Stimulated activated naive CD8-positive, alpha-beta T cell treated with anti-CD3 and anti-CD28 coated beads, Interleukin-15, amount 100 ng/mL, for 72 hours (primary cell): ENCODE data around the gene INPP5D.
A peak's percentile ranks its signal among the peaks of the same experiment; 100 is the strongest.

ENCODE experiments used
- ATAC-seq: fragments of 150-1000 bp; cut with Tn5 transposase; 2 replicates; pipeline ENCODE4 v1.10.0; 2021; ENCODE audit warnings: mild to moderate bottlenecking, moderate library complexity
- DNase-seq, 2 donors: peaks; one replicate each; pipeline ENCODE4 v3.0.0; 2021 to 2022
- H3K27ac Mint-ChIP-seq, 2 donors: one replicate each; pipeline ENCODE4 v1.8.0; 2022; ENCODE audit warnings: mild to moderate bottlenecking in 2 of 2, mixed read lengths in 2 of 2, moderate library complexity in 2 of 2
- H3K27me3 Mint-ChIP-seq: one replicate; pipeline ENCODE4 v1.8.0; 2022; ENCODE audit warnings: mixed read lengths
- H3K4me1 Mint-ChIP-seq: one replicate; pipeline ENCODE4 v1.8.0; 2022; ENCODE audit warnings: mild to moderate bottlenecking, mixed read lengths
- H3K4me3 Mint-ChIP-seq, 2 donors: one replicate each; pipeline ENCODE4 v1.8.0; 2022; ENCODE audit warnings: mild to moderate bottlenecking in 2 of 2, mixed read lengths in 2 of 2, moderate library complexity in 1 of 2
- H3K9me3 Mint-ChIP-seq, 2 donors: one replicate each; pipeline ENCODE4 v1.8.0; 2022; ENCODE audit warnings: mixed read lengths in 2 of 2

INPP5D gene

GRCh38 chr2:233101141-233101540 is 41.0 kb downstream of the INPP5D start:
- ATAC-seq (no peak), DNase-seq (no peak)
- Mint-ChIP-seq H3K9me3 (peaks cover 10 to 16% of the 10 kb centered on the region in 2 donors), H3K27me3 (no peaks in the 10 kb centered on the region), H3K27ac (peak overlapping the region in 1 of 2 donors; percentile 93), H3K4me3 (peak overlapping the region; percentile 75 to 86), H3K4me1 (peaks cover 82% of the 10 kb centered on the region)

GRCh38 chr2:233101816-233102215 is 41.7 kb downstream of the INPP5D start:
- no peak for DNase-seq
- Mint-ChIP-seq H3K4me3 (no peak overlapping the region), H3K9me3 (peaks cover 10 to 16% of the 10 kb centered on the region in 2 donors), H3K4me1 (peaks cover 88% of the 10 kb centered on the region), H3K27ac (no peak overlapping the region), H3K27me3 (no peaks in the 10 kb centered on the region)
- ATAC-seq = no peak

DNA sequence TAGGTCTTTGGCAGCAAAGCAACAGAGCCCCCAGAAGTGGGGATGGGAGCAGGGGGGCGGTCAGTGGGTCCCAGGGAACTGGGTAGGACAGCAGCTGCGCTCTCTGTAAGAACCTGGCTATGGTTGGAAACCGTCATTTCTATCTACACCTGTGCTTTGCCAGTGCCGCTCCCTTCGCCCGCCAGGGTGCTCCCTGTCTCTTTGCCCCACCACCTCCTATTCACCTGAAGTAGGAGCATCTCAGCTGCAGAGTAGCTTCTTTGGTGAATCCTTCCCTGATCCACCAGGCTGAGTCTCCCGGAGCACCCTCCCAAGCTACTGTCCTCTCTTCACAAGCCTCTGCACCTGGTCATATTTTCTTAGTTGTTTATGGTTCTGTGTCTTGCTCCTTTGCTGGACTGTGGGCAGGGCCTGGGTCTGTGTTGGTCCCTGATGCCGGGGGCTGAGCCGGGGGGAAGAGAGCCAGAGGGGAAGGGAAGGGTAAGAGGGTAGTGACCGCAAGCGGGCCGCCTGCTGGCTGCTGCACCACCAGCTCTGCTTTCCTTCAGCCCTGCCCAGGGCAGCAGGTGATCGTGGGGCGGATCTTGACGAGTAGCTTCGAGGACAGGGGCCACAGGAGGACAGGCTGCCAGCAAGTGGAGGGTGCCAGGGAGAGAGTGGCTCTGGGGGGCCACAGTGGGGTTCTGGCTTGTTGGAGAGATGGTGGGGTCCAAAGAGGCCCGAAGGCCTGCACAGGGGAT is 45.2 kb downstream of the INPP5D start:
- Mint-ChIP-seq H3K27ac (no peak overlapping the region), H3K27me3 (no peaks in the 10 kb centered on the region), H3K4me1 (peaks cover 82% of the 10 kb centered on the region), H3K9me3 (peaks cover 7 to 10% of the 10 kb centered on the region in 2 donors), H3K4me3 (no peak overlapping the region)
- ATAC-seq (no peak), DNase-seq (no peak)

DNA sequence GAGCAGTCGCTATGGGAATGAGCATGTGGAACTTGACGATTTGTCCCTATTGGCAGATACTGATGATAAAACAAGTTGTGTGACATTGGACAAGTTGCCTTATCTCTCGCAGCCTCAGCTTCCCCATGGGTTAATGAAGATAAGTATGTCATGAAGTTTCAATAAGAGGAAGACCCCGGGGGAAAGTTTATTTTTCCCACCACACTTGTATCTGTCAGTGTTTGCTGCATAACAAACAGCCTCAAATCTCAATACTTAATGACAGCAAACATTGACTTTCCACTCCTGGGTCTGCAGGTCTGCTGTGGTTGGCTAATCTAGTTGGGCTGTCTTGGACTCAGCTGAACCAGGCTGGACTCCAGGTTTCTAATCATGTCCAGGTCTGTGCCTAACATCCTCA is 45.8 kb downstream of the INPP5D start:
- Mint-ChIP-seq H3K4me3 (no peak overlapping the region), H3K27me3 (no peaks in the 10 kb centered on the region), H3K9me3 (peaks cover 7 to 10% of the 10 kb centered on the region in 2 donors), H3K4me1 (peaks cover 76% of the 10 kb centered on the region), H3K27ac (no peak overlapping the region)
- no peak for DNase-seq
- no peak for ATAC-seq

- no peak for DNase-seq
- peak overlapping the region in 1 of 2 donors; percentile 40 for H3K27ac Mint-ChIP-seq
- peaks cover 7 to 10% of the 10 kb centered on the region in 2 donors for H3K9me3 Mint-ChIP-seq
- peaks cover 73% of the 10 kb centered on the region for H3K4me1 Mint-ChIP-seq
- H3K4me3 Mint-ChIP-seq = no peak overlapping the region
- no peak for ATAC-seq
- no peaks in the 10 kb centered on the region for H3K27me3 Mint-ChIP-seq
Observed at GRCh38 chr2:233107011-233107410, 46.9 kb downstream of the INPP5D start.

DNA sequence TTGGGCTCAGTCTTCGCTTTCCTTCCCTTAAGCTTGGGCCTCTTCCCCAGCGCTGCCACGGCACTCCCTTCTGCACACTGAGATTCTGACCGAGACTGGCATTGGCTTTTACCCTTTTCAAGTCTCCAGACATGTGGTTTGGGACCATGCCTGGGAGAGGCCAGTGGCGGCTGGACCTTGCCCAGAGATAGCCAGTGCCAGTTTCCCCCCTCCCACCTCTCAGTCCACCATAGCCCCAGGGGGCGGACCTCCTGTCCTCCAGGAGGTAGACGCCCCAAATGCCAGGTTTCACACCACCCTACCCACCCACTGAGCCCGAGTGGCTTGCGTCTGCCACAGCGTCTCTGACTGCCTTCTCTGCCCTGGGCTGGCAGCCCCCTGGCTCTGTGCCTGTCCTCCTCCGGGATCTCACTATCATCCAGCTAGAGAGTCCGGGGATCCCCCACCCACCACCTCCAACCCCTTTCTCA is 47.7 kb downstream of the INPP5D start:
- DNase-seq (no peak), ATAC-seq (peak; percentile 47)
- H3K27ac Mint-ChIP-seq = no peak overlapping the region
- peaks cover 7 to 10% of the 10 kb centered on the region in 2 donors for H3K9me3 Mint-ChIP-seq
- H3K4me3 Mint-ChIP-seq = no peak overlapping the region
- no peaks in the 10 kb centered on the region for H3K27me3 Mint-ChIP-seq
- H3K4me1 Mint-ChIP-seq = peaks cover 72% of the 10 kb centered on the region

GRCh38 chr2:233108611-233109490 is 48.7 kb downstream of the INPP5D start:
- H3K27me3 Mint-ChIP-seq = no peaks in the 10 kb centered on the region
- H3K27ac Mint-ChIP-seq = peak overlapping the region; percentile 35 to 83
- DNase-seq (no peak), ATAC-seq (peak; percentile 71)
- no peak overlapping the region for H3K4me3 Mint-ChIP-seq
- peaks cover 7 to 10% of the 10 kb centered on the region in 2 donors for H3K9me3 Mint-ChIP-seq
- peaks cover 77% of the 10 kb centered on the region for H3K4me1 Mint-ChIP-seq

DNA sequence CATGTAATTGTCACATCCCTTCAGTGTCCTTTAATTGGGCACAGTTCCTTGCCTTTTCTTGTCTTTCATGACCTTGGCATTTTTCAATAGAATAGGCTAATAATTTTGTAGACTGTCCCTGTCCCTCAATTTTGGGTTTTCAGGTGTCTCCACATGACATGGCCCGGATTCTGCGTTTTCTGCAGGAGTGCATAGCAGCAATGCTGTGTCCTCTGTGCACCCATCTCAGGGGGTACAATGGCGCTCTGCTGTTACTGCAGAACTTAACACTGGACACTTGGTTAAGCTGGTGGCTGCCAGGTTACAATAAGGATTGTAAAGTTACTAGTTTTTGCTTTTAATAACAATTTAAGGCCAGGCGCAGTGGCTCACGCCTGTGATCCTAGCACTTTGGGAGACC is 51.3 kb downstream of the INPP5D start:
- H3K4me3 Mint-ChIP-seq = no peak overlapping the region
- ATAC-seq = no peak
- H3K27me3 Mint-ChIP-seq = no peaks in the 10 kb centered on the region
- no peaks in the 10 kb centered on the region for H3K9me3 Mint-ChIP-seq
- H3K4me1 Mint-ChIP-seq = peaks cover 78% of the 10 kb centered on the region
- no peak for DNase-seq
- no peak overlapping the region for H3K27ac Mint-ChIP-seq

GRCh38 chr2:233112329-233112728 is 52.2 kb downstream of the INPP5D start:
- H3K4me1 Mint-ChIP-seq = peaks cover 78% of the 10 kb centered on the region
- no peak overlapping the region for H3K4me3 Mint-ChIP-seq
- no peak overlapping the region for H3K27ac Mint-ChIP-seq

GRCh38 chr2:233112776-233113452 is 52.8 kb downstream of the INPP5D start:
- no peaks in the 10 kb centered on the region for H3K27me3 Mint-ChIP-seq
- DNase-seq (no peak), ATAC-seq (no peak)
- no peaks in the 10 kb centered on the region for H3K9me3 Mint-ChIP-seq
- no peak overlapping the region for H3K4me3 Mint-ChIP-seq
- no peak overlapping the region for H3K27ac Mint-ChIP-seq
- peaks cover 78% of the 10 kb centered on the region for H3K4me1 Mint-ChIP-seq

More at GRCh38 chr2:233112329-233112728, 52.2 kb downstream of the INPP5D start:
- ATAC-seq (no peak), DNase-seq (no peak)
- Mint-ChIP-seq H3K9me3 (no peaks in the 10 kb centered on the region), H3K27me3 (no peaks in the 10 kb centered on the region)

DNA sequence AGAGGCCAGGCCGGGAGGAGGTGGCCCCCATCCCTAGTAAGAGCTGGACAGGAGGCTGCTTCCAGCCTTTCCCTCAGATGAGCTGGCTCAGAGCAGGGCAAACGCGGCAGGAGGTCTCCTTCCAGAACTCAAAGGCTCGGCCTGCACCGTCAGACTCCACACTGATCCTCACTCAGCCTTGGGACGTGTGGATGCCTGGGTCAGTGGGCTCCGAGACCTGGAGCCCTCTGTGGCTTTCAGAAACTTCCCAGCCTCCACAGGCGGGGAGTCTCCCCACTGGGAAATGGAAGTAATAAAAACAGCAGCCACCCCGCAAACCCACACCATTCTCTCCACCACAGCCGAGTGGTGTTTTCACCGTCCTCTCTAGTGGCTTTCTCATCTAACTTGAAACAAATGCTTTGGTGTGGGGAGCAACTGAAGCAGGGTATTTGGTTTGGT is 54.3 kb downstream of the INPP5D start:
- Mint-ChIP-seq H3K4me3 (peak overlapping the region; percentile 20 to 60), H3K4me1 (peaks cover 76% of the 10 kb centered on the region), H3K9me3 (no peaks in the 10 kb centered on the region), H3K27ac (peak overlapping the region in 1 of 2 donors; percentile 71), H3K27me3 (no peaks in the 10 kb centered on the region)
- DNase-seq = peak; percentile 29 to 54
- ATAC-seq = peak; percentile 94

DNA sequence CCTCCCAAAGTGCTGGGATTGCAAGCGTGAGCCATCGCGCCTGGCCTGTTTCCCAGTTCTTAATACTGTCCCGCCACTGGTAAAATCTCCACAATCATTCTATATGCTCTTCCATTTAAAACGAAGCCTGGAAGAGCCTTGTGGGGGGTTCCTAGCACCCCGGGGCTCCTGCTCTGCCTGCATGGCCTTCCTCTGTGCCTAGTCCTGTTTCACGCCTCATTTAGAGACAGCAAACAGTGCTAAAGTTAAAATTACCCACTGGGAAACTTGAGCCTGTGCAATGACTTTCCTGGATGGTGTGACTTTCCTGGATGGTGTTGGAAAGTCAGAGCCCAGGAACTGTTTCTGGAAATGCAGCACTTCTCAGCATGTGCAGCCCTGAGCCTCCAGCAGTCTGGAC is 55.0 kb downstream of the INPP5D start:
- no peak for DNase-seq
- Mint-ChIP-seq H3K9me3 (no peaks in the 10 kb centered on the region), H3K4me3 (peak overlapping the region; percentile 10), H3K27me3 (no peaks in the 10 kb centered on the region), H3K27ac (peak overlapping the region; percentile 12 to 75), H3K4me1 (peaks cover 75% of the 10 kb centered on the region)
- ATAC-seq = no peak

DNA sequence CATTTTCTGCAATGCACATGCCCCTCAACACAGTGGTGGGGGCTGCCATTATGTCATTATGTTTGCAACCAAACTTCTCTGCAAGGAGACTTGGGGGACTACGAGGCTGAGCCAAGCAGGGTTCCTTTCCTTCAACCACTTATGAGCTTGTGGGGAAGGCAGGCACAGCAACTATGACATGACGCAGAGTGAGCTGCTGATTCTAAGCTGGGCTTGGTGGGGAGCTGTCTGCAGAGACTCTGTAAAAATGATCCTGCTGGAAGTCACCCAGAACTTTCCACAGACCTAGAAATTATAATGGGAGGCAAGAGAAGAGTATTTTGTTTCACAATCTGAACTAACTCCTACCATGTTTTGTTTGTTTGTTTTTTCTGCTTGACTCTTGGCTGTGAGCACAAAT is 55.6 kb downstream of the INPP5D start:
- DNase-seq = no peak
- Mint-ChIP-seq H3K27me3 (no peaks in the 10 kb centered on the region), H3K4me3 (no peak overlapping the region), H3K27ac (no peak overlapping the region), H3K4me1 (peaks cover 75% of the 10 kb centered on the region), H3K9me3 (no peaks in the 10 kb centered on the region)
- no peak for ATAC-seq

DNA sequence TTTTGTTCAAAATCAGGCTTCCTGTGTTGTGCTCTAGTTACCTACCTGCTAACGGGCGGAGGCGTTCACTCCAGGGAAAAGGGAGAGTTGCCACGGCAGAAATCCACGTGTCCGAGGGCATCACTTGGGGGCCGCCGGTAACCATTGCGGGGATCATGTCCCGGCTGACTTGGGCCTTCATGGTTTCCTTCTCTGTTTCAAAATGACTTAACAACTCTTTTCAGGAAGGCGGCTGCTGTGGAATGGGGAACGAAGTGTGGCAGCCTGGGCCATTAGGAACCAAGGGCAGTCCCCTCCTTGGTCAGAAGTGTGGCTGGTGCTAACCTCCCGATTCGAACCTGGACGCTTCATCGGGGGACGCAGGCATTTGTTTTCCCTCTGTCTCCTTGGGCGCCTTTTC is 56.8 kb downstream of the INPP5D start:
- ATAC-seq = no peak
- DNase-seq = no peak
- H3K27me3 Mint-ChIP-seq = no peaks in the 10 kb centered on the region
- peak overlapping the region in 1 of 2 donors; percentile 67 for H3K27ac Mint-ChIP-seq
- no peak overlapping the region for H3K4me3 Mint-ChIP-seq
- H3K4me1 Mint-ChIP-seq = peaks cover 71% of the 10 kb centered on the region
- no peaks in the 10 kb centered on the region for H3K9me3 Mint-ChIP-seq

DNA sequence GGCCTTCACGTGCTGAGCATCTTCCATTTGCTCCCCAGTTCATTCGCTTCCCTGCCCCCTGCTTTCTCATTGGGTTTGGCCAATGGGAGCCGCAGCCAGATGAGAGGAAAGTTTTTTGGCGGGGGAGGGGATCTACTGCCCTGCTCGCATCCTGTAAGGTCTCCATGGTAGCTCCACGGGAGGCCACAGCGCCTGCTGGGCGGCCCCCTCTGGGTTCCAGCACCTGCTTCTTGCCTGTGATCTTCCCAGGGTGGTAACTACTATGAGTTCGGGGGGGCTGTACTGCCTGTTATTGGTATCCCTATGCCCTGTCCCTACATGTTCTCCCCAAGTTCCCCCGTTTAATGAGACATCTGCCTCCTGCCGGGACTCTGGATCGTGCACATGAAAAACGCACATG is 57.2 kb downstream of the INPP5D start:
- Mint-ChIP-seq H3K9me3 (no peaks in the 10 kb centered on the region), H3K4me3 (no peak overlapping the region), H3K4me1 (peaks cover 68% of the 10 kb centered on the region), H3K27ac (peak overlapping the region in 1 of 2 donors; percentile 12), H3K27me3 (no peaks in the 10 kb centered on the region)
- DNase-seq = no peak
- ATAC-seq = no peak
